Fibroblast of lung (primary cell): ENCODE data around the gene STIM1. TPM values are rescaled to one million over a fixed set of nuclear protein-coding genes. Genes with fewer than 3 reads are reported as not detected.
A peak's percentile ranks its signal among the peaks of the same experiment; 100 is the strongest.

ENCODE experiments used
- DNase-seq, 2 donors: peaks; one replicate each; pipeline versions ENCODE4 v3.0.0 to v3.0.0-alpha.2; 2010; ENCODE audit warnings: low read depth in 2 of 2
- H2AFZ ChIP-seq: 2 replicates; pipeline ENCODE4 v1.5.1; 2012; ENCODE audit warnings: low read length, control low read depth, inconsistent platforms
- H3K27ac ChIP-seq: 2 replicates; pipeline ENCODE4 v1.5.1; 2011; ENCODE audit warnings: low read length, control low read depth; ENCODE audit not compliant: insufficient read depth
- H3K27me3 ChIP-seq: 2 replicates; pipeline ENCODE4 v1.5.1; 2011; ENCODE audit warnings: mild to moderate bottlenecking, low read length; ENCODE audit not compliant: control insufficient read depth, insufficient read depth
- H3K36me3 ChIP-seq: 2 replicates; pipeline ENCODE4 v1.5.1; 2011; ENCODE audit warnings: low read length; ENCODE audit not compliant: control insufficient read depth, insufficient read depth
- H3K4me1 ChIP-seq: 2 replicates; pipeline ENCODE4 v1.5.1; 2011; ENCODE audit warnings: low read length; ENCODE audit not compliant: control insufficient read depth, insufficient read depth; ENCODE audit errors: extremely low read depth
- H3K4me2 ChIP-seq: 2 replicates; pipeline ENCODE4 v1.5.1; 2011; ENCODE audit warnings: low read length, control low read depth; ENCODE audit not compliant: insufficient read depth; ENCODE audit errors: extremely low read depth
- H3K4me3 ChIP-seq, 4 experiments: fragments of 200-600 bp in 1 of 4; sonication (generic) in 1 of 4; replicated peaks in 1 of 4; 2 replicates each; pipeline ENCODE4 v1.5.1; 2011 to 2016; ENCODE audit warnings: low read length in 4 of 4, low read depth in 3 of 4, mild to moderate bottlenecking in 3 of 4, control low read depth in 2 of 4, inconsistent platforms in 1 of 4, mixed read lengths in 1 of 4; ENCODE audit not compliant: insufficient read depth in 1 of 4; ENCODE audit errors: control extremely low read depth in 1 of 4
- H3K79me2 ChIP-seq: 2 replicates; pipeline ENCODE4 v1.5.1; 2012; ENCODE audit warnings: mild to moderate bottlenecking, low read length, inconsistent platforms; ENCODE audit not compliant: control insufficient read depth, insufficient read depth
- H3K9ac ChIP-seq: 2 replicates; pipeline ENCODE4 v1.5.1; 2011; ENCODE audit warnings: mild to moderate bottlenecking, low read length, control low read depth; ENCODE audit not compliant: insufficient read depth
- H3K9me3 ChIP-seq: 2 replicates; pipeline ENCODE4 v1.5.1; 2012; ENCODE audit warnings: low read depth, low read length; ENCODE audit not compliant: control insufficient read depth, insufficient read depth
- H4K20me1 ChIP-seq: 2 replicates; pipeline ENCODE4 v1.5.1; 2011; ENCODE audit warnings: low read length; ENCODE audit not compliant: control insufficient read depth, insufficient read depth; ENCODE audit errors: extremely low read depth
- EZH2 ChIP-seq: IDR thresholded peaks from 2 replicates; pipeline ENCODE4 v1.5.1; 2012; ENCODE audit warnings: low read length, control low read depth, mild to moderate bottlenecking; ENCODE audit errors: missing control alignments
- polyA plus RNA-seq, 2 donors: library from polyadenylated mRNA; depleted of rRNA in 1 of 2; stranded (reverse) in 1 of 2; unstranded in 1 of 2; fragments of >200 nt; gene quantifications; 2 replicates each; pipeline ENCODE4 v1.2.1, GENCODE V29; 2011 to 2012; ENCODE audit warnings: missing spikeins in 1 of 2
- total RNA-seq: library from RNA; depleted of rRNA; stranded (reverse); fragments of >200 nt; gene quantifications from 2 replicates; pipeline ENCODE4 v1.2.1, GENCODE V29; 2014
- TF ChIP-seq, protein P1 (sequence below), 2 donors: IDR thresholded peaks in 1 of 2; conservative IDR thresholded peaks in 1 of 2; 1 replicate in 1 of 2; 2 replicates in 1 of 2; pipeline ENCODE4 v1.5.1; 2011 to 2012; ENCODE audit warnings: low read length in 2 of 2, control low read depth in 1 of 2, inconsistent platforms in 1 of 2, low read depth in 1 of 2, mild to moderate bottlenecking in 1 of 2

Gene STIM1
- total and polyA plus RNA-seq, 2 donors (not counting 1 experiment from before 2014, with no cell fraction given), result 38.1 to 44.6 TPM

DNA sequence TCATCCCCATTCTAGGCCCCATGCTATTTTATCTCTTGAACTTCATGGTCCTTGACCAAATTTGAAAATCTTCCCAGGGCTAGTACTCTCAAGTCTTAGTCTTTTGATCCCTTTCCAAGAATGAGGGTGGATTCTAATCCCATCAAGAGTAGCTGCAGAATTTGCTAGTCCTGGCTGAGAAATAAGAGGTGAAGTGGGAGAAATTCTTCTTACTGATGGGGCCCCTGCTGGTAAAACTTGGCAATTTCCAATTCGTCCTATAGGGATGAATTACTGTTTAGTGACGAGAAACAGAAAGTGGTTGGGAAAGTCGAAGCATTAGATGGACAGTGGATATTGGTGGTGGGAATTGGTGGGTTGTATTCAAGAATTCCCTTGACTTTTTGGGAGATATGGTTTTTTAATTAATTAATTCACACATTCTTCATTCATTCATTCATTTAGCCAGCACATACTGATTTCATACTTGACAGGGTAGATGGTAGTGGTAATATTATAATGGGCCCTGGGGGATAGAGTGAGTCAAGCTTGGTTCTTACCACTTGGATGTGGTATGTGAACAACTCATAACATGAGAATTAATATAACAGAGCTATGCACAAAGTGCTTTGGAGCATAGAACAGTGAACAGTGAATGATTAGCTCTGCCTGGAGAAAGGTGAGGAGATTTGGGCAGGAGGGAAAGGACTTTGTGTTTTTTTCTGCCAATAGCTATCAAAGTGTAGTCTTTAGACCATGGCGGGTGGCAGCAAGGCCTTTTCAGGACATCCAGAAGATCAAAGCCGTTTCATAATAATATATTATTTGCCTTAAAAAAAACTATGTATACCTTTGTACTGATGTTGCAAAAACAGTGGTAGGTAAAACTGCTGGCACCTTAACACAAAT is 103.8 kb downstream of the STIM1 start:
- Histone ChIP-seq H3K27ac (no peak overlapping the region), H3K4me1 (peaks cover 7% of the 10 kb centered on the region), H3K79me2 (no peaks in the 10 kb centered on the region), H3K9me3 (no peaks in the 10 kb centered on the region), H4K20me1 (no peaks in the 10 kb centered on the region), H3K4me3 (no peak overlapping the region), H3K4me2 (no peak overlapping the region), H2AFZ (no peak overlapping the region), H3K36me3 (no peaks in the 10 kb centered on the region), H3K27me3 (no peaks in the 10 kb centered on the region), H3K9ac (no peak overlapping the region)
- TF ChIP-seq EZH2, result no peak
- TF ChIP-seq, protein P1, sequence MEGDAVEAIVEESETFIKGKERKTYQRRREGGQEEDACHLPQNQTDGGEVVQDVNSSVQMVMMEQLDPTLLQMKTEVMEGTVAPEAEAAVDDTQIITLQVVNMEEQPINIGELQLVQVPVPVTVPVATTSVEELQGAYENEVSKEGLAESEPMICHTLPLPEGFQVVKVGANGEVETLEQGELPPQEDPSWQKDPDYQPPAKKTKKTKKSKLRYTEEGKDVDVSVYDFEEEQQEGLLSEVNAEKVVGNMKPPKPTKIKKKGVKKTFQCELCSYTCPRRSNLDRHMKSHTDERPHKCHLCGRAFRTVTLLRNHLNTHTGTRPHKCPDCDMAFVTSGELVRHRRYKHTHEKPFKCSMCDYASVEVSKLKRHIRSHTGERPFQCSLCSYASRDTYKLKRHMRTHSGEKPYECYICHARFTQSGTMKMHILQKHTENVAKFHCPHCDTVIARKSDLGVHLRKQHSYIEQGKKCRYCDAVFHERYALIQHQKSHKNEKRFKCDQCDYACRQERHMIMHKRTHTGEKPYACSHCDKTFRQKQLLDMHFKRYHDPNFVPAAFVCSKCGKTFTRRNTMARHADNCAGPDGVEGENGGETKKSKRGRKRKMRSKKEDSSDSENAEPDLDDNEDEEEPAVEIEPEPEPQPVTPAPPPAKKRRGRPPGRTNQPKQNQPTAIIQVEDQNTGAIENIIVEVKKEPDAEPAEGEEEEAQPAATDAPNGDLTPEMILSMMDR (conservative IDR thresholded peaks at IDR 0.05 in 1 of 2, IDR thresholded peaks at IDR 0.05 in 1 of 2; ENCODE audit: low read depth in 1 of 2, low read length in 2 of 2), result peak in 1 of 2 donors; percentile 29
- peak; percentile 33 to 81 for DNase-seq

DNA sequence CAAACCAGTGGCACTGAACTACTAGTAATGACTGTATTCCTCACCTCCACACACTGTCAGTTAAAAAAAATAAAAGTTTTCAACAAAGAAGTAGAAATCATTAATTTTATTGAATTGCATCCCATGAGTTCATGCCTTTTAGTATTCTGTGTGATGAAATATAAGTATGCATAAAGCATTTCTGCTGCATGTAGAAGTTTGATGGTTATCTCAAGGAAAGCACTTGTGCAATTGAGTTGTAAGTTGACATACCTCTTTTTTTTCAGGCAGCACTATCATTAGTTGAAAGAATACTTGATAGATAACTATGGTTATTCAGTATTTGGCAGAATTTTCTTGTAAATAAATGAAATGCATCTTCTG is 104.4 kb downstream of the STIM1 start:
- Histone ChIP-seq H3K36me3 (no peaks in the 10 kb centered on the region), H3K27me3 (no peaks in the 10 kb centered on the region), H3K4me1 (peaks cover 7% of the 10 kb centered on the region), H3K79me2 (no peaks in the 10 kb centered on the region), H3K4me3 (no peak overlapping the region), H4K20me1 (no peaks in the 10 kb centered on the region), H2AFZ (no peak overlapping the region), H3K4me2 (no peak overlapping the region), H3K27ac (no peak overlapping the region), H3K9me3 (no peaks in the 10 kb centered on the region), H3K9ac (no peak overlapping the region)
- no peak for TF ChIP-seq EZH2
- TF ChIP-seq, protein P1 (conservative IDR thresholded peaks at IDR 0.05 in 1 of 2, IDR thresholded peaks at IDR 0.05 in 1 of 2; ENCODE audit: low read depth in 1 of 2, low read length in 2 of 2), result no peak
- DNase-seq, result no peak

DNA sequence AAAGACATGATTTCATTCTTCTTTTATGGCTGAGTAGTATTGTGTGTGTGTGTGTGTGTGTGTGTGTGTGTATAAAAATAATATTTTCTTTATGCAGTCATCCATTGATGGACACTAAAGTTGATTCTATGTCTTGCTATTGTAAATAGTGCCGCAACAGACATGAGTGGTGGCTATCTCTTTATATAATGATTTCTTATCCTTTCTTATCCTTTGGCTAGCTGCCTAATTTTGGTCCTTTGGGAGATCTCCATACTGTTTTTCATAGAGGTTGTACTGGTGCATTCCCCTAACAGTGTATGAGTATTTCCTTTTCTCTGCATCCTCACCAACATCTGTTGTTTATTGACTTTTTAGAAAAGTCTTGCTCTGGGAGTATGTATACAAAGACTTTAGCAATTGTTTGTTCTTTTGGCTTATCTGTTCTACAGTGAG is 107.0 kb downstream of the STIM1 start:
- Histone ChIP-seq H3K4me1 (peaks cover 7% of the 10 kb centered on the region), H3K4me2 (no peak overlapping the region), H3K27me3 (no peaks in the 10 kb centered on the region), H3K9me3 (no peaks in the 10 kb centered on the region), H3K9ac (no peak overlapping the region), H4K20me1 (no peaks in the 10 kb centered on the region), H3K36me3 (no peaks in the 10 kb centered on the region), H3K27ac (no peak overlapping the region), H3K79me2 (no peaks in the 10 kb centered on the region), H3K4me3 (no peak overlapping the region), H2AFZ (no peak overlapping the region)
- no peak for TF ChIP-seq EZH2
- TF ChIP-seq, protein P1 (conservative IDR thresholded peaks at IDR 0.05 in 1 of 2, IDR thresholded peaks at IDR 0.05 in 1 of 2; ENCODE audit: low read depth in 1 of 2, low read length in 2 of 2), result no peak
- peak in 1 of 2 donors; percentile 52 for DNase-seq
